GM19438 (cell line): ENCODE measurements around the gene TRAF5.
A peak's percentile ranks its signal among the peaks of the same experiment; 100 is the strongest.
"Not testable (repeated sequence)": the region's sequence is repeated elsewhere in the genome, so short reads cannot be mapped to it uniquely, and the experiment has no call there.

ENCODE experiments used
- ATAC-seq: cut with Tn5 transposase; IDR thresholded peaks from one replicate; pipeline ENCODE4 v1.9.1; 2021; ENCODE audit warnings: low read depth; ENCODE audit not compliant: unreplicated experiment

The TRAF5 gene

DNA sequence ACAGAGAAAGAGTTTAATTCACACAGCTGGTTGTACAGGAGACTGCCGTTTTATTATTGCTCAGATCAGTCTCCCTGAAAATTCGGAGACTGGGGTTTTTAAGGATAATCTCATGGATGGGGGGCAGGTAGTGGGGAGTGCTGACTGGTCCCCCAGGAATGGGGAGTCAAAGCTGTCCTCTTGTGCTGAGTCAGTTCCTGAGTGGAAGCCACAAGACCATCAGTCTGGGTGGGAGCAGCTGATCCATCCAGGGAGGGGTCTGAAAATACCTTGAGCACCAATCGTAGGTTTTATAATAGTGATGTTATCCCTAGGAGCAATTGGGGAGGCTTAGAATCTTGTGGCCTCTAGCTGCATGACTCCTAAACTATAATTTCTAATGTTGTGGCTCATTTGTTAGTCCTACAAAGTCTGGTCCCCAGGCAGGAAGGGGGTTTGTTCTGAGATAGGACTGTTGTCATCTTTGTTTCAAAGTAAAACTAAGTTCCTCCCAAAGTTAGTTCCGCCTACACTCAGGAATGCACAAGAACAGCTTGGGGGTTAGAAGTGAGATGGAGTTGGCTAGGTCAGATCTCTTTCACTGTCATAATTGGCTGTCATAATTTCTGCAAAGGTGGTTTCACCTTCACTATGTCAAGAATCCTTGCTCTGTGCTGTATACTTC is 50.3 kb downstream of the TRAF5 start:
- no peak for ATAC-seq

DNA sequence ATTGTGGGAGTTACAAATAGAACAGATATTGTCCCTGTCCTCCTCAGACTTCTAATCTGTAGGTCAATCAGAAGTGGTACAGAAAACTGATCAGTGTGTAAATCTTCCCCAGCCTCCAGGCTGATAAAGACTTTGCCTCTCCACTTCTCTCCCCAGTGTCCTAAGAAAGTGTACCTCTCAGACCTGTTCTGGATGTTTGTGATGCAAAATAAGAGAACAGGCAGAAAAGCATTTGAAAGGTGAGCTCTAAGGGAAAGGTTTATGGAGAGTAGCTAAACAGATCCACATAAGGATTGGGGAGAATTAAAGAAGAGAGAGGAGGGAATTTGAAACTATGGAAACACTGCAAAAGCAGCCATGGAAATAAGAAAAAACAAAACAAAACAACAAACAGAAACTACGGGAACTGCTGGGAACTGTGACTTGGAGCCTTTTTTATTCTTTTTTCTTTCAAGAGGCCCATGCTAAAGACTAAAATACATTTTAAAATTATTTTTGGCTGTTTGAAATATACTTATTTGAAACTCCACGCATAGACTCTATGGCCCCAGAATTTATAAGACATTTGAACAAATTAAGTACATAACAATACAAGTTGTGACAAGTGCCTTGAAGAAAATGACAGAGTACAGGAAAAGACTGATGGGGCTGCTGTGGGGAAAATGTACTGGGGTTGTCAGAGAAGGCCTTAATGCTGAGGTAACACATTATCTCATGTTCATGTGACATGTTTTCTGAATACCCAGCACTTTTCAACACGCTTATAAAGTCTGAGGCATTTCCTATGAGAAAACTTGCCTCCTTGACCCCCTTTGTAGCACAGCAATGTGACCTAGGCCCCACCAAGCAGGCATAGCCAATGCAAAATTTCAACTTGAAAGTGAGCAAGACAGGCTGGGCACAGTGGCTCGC is 51.2 kb downstream of the TRAF5 start:
- no peak for ATAC-seq

DNA sequence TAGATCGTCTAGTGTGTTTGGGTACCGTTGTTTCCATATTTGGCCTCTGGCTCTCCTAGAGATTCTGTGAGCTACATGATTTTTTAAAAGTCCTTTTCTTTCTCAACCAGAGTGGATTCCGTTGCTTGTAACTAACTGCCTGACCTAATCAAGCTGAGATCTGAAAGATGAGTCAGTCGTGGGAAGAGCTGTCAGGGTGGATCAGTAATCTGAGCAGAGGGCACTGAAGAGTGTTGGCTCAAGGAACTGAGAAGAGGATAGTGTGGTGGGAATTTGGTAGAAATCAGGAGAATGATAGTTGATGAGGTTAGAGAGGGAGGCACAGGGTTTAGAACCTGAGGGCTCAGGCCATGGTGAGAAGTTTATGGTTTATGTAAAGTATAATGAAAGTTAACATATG is 52.2 kb downstream of the TRAF5 start:
- ATAC-seq: no peak

DNA sequence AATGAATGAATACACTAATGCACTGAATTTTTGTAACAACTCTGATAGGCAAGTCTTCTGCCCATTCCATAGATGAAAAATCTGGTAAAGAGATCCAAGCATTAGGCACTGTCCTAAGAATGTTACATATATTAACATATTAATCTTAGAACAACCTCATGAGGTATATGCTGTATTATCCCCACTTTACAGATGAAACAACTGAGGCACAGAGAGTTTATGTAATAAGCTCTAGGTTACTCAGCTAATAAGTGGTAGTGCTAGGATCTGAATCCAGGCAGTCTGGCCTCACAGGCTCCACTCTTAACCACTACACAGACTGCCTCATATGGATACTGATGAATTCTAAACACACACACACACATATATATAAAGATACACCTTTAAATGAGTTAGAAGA is 52.8 kb downstream of the TRAF5 start:
- no peak for ATAC-seq

DNA sequence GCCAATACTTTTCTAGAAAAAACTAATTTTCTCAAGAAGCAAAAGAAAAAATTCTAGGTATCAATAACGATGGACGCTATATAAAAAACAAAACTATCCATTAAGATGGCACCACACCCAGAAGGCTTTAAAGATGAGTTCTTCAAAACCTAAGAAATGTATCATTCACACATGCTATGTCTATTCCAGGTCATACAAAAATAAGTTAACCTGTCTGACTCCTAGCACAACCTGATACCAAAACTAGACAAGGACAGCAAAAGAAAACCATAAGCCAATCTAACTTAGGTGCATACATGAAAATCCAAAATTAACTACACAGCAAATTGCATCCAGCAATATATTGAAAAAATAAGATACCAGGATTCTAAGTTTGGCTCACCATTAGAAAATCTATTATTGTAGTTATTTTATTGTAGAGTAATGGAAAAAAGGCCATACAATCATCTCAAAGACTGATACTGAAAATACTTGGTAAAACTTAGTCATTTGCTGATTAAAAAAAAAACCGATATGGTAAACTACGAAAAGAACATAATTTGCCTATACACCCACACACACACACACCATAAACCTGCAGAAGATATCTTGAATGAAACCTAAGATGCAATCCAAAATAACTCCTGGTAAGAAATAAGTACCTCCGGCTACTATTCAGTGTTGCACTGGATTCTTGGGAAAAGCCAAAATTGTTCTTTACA is 55.0 kb downstream of the TRAF5 start:
- no peak for ATAC-seq

DNA sequence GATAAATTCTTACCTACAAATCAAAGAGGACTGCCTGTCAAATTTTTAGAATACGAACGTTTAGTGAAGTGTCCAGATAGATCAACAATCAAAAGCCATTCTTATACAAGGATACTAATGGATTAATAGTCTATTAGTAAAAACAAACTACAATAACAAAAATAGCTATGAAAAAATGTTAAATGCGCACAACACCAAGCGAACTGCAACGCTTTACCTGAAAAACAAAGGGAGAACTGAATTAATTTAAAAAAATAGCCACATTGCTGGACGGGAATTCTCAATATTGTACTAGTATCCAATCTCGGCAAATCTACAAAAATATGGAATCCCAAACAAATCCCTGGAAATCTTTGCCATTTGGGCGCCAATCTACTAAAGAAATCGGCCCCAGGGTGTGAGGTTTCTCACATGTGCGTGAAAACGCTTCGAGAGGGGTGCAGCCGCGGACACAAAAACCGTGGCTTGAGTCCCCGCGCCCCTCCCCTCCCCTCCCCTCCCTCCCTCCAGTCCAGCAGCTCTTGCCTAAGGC is 55.6 kb downstream of the TRAF5 start:
- ATAC-seq: no peak

DNA sequence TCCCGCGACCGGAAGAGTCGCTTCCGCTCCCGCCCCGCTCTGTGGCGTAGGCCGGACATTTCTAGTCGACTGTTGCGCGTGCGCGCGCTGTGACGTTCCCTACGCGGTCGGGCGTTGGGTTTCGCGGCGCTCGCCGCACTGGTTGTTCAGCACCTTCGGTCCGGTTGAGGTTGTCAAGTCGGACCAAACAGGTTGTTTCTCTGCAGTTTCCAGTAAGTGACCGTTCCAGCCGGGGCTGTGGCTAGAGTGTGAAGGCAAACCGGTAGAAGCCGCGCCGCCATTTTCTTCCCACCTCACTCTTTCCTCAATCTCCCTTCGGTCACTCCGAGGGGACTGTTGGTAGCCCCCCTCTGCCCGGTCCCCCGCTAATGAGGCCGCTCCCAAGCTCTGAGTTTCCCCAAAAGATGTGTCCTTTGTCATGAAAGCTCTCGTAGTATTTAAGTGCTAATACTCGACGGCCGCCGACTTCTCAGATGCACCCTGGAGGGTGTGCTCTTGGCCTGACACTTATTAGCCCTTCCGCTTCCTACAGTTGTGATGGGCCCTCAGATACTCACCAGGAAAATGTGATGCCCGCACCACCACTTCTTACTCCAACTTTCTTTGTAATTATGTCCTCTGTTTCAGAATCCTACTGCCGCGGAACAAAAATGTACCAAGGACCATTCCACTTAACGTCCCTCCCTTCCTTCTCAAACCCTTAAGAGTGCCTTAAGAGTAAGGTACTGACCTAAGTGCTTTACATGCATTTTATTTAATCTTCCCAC is 56.3 kb downstream of the TRAF5 start:
- ATAC-seq: peak; percentile 94

DNA sequence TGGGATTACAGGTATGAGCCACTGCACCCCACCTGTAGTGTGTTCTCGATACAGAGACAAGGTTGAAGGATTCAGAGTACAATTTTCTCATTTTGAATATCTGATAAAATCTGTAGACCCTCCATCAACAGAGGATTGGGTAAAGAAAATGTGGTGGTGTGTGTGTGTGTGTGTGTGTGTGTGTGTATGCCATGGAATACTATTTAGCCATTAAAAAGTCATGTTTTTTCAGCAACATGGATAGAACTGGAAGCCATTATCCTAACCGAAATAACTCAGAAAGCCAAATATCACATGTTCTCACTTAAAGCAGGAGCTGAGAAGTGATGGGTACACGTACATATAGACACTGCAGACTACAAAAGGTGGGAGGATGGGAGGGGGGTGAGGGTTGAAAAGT is 57.9 kb downstream of the TRAF5 start:
- no peak for ATAC-seq

DNA sequence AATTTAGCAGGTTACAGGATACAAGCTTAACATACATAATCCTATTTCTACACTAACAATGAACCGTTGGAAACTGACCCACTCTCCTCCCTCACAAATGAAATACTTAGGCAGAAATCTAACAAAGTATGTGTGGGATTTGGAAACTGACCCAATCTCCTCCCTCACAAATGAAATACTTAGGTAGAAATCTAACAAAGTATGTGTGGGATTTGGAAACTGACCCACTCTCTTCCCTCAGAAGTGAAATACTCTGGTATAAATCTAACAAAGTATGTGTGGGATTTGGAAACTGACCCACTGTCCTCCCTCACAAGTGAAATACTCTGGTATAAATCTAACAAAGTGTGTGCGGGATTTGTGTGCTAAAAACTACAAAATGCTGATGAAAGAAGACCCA is 60.3 kb downstream of the TRAF5 start:
- ATAC-seq: no peak

DNA sequence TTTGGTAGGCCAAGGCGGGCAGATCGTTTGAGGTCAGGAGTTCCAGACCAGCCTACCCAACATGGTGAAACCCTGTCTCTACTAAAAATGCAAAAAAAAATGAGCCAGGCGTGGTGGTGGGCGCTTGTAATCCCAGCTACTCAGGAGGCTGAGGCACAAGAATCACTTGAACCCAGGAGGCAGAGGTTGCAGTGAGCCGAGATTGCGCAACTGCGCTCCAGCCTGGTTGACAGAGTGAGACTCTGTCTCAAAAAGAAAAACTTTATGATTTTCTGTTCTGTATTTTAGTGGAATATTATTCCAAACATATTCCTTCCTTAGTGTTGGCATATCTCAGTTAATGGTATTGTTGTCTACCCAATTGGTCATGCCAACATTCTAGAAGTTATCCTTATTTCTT is 64.2 kb downstream of the TRAF5 start:
- ATAC-seq: not testable (repeated sequence)

DNA sequence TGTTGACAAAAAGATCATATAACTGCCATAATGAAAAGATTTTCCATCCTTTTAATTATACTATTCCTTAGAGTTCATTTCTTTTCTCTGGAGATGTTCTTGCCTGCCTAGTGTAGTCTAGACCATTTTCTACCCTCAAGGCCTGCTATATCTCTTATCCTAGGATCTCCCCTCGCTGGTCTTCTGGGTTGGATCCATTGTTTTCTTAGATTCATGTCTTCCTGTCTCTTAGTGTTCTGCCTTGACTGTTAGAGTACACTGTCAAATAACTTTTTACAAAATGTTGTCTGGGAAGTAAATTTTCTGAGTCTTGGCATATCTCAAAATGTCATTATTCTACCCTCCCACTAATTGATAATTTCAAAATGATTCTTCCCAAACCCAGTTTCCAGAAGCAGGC is 66.6 kb downstream of the TRAF5 start:
- ATAC-seq: no peak

DNA sequence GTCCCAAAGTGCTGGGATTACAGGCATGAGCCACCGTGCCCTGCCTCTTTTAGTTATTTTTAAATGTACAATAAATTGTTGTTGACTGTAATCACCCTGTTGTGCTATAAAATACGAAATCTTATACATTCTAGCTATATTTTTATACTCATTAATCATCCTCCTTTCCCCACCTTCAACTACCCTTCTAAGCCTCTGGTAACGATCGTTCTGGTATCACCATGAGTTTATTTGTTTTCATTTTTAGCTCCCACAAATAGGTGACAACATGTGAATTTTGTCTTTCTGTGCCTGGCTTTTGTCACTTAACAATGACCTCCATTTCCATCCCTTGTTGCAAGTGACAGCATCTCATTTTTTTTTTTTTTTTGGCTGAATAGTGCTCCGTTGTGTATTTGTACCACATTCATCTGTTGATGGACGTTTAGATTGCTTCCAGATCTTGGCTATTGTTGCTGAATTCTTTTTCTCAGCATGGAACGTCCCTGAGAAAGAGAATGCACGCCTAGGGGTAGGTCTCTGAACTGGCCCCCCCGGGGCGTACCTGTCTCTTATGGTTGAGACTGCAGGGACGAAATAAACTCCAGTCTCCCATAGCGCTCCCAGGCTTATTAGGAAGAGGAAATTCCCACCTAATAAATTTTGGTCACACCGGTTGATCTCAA is 71.8 kb downstream of the TRAF5 start:
- not testable (repeated sequence) for ATAC-seq

DNA sequence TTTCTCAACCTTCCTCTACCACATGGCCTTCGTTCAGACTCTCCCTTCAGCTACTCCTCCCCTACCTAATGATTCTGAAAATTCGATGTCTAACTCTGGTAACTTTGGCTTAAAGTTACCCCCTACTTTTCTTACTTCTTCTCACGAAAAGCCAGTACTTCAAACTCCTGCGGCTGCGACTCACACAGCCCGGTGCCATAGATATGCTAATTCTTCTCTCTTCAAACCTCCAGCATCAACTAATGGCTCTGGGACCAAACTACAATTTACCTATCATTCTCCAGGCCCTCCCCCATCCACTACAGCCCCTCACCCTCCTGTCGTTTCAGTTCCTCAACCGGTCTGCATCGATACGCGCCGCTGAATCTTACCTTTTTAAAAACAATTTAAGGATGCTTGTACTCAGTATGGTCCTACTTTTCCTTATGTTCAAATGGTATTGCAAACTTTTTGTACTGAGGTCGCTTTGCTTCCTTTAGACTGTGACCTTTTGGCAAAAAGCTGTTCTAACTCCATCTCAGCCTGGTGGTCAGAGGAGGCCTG is 73.3 kb downstream of the TRAF5 start:
- not testable (repeated sequence) for ATAC-seq

DNA sequence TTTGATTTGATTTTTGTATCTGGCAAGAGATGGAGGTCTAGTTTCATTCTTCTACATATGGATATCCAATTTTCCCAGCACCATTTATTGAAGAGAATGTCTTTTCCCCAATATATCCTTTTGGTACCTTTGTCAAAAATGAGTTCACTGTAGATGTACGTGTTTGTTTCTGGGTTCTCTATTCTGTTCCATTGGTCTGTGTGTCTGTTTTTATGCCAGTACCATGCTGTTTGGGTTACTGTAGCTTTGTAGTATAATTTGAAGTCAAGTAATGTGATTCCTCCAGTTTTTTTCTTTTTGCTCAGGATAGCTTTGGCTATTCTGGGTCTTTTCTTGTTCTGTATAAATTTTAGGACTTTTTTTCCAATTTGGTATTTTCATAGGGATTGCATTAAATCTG is 75.1 kb downstream of the TRAF5 start:
- not testable (repeated sequence) for ATAC-seq

DNA sequence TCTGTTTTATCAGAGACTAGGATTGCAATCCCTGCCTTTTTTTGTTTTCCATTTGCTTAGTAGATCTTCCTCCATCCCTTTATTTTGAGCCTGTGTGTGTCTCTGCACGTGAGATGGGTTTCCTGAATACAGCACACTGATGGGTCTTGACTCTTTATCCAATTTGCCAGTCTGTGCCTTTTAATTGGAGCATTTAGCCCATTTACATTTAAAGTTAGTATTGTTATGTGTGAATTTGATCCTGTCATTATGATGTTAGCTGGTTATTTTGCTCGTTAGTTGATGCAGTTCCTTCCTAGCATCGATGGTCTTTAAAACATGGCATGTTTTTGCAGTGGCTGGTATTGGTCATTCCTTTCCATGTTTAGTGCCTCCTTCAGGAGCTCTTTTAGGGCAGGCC is 79.5 kb downstream of the TRAF5 start:
- ATAC-seq: not testable (repeated sequence)

DNA sequence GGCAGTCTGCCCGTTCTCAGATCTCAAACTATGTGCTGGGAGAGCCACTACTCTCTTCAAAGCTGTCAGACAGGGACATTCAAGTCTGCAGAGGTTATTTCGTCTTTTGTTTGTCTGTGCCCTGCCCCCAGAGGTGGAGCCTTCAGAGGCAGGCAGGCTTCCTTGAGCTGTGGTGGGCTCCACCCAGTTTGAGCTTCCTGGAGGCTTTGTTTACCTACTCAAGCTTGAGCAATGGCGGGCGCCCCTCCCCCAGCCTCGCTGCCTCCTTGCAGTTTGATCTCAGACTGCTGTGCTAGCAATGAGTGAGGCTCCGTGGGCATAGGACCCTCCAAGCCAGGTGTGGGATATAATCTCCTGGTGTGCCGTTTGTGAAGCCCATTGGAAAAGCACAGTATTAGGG is 81.1 kb downstream of the TRAF5 start:
- not testable (repeated sequence) for ATAC-seq

DNA sequence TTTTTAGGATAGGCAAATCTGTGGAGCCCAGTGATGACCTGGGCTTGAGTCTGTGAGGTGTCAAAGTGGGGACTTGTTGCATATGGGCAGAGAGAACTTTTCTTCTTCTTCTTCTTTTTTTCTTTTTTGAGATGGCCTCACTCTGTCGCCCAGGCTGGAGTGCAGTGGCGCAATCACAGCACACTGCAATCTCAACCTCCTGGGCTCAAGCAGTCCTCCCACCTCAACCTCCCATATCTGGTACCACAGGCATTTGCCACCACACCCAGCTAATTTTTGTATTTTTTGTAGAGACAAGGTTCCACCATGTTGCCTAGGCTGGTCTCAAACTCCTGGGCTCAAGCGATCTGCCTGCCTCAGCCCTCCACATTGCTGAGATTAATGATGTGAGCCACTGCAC is 85.0 kb downstream of the TRAF5 start:
- no peak for ATAC-seq

DNA sequence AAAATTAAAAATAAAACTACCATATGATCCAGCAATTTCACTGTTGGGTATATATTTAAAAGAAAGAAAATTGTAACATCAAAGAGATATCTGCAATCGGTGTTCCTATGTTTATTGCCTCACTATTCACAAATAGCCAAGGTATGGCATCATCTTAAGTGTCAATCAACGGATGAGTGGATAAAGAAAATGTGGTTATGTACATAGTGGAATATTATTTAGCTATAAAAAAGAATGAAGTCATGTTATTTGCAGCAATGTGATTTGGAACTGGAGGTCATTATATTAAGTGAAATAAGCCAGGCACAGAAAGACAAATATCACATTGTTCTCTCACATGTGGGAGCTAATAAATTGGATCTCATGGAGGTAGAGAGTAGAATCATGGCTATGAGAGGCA is 89.1 kb downstream of the TRAF5 start:
- ATAC-seq: no peak

DNA sequence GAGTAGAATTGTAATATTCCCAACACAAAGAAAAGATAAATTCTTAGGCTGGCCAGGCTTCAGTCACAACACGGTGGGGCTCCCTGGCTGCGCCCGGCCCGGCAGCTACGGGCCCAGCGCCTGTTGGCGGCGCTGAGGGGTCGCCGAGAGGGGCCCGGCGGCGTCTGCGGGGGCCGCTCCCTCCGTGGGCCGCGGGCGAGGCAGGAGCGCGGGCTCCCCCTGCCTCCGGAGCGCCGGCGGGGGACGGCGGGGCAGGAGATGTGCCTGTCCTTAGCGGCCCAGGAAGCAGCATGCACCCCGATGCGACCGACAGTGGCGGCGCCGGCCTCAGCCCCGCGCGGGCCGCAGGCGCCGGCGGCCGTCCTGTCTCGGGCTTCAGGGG is 89.6 kb downstream of the TRAF5 start:
- peak; percentile 67 for ATAC-seq
